Liver (tissue), 9 donors: ENCODE data around the gene UBE3D. TPM values are rescaled to one million over a fixed set of nuclear protein-coding genes. Genes with fewer than 3 reads are reported as not detected.

Source experiments
- DNase-seq: peaks from one replicate; pipeline ENCODE4 v3.0.0-alpha.2; 2017; ENCODE audit warnings: low spot score
- H3K27ac ChIP-seq, 2 donors: one replicate each; pipeline ENCODE4 v1.7.0; 2013; ENCODE audit warnings: inconsistent platforms in 2 of 2, low read length in 2 of 2, control low read depth in 1 of 2, low read depth in 1 of 2, mild to moderate bottlenecking in 1 of 2
- H3K27me3 ChIP-seq, 4 donors: one replicate each; pipeline versions ENCODE4 v1.6.1 to v1.7.0; 2013; ENCODE audit warnings: low read length in 3 of 4, inconsistent platforms in 1 of 4, mild to moderate bottlenecking in 1 of 4, moderate library complexity in 1 of 4; ENCODE audit not compliant: control insufficient read depth in 4 of 4, insufficient read depth in 4 of 4
- H3K36me3 ChIP-seq, 4 donors: one replicate each; pipeline versions ENCODE4 v1.6.1 to v1.7.0; 2013; ENCODE audit warnings: low read length in 3 of 4, mild to moderate bottlenecking in 3 of 4, low read depth in 1 of 4, moderate library complexity in 1 of 4; ENCODE audit not compliant: control insufficient read depth in 4 of 4, insufficient read depth in 3 of 4
- H3K4me1 ChIP-seq, 4 donors: one replicate each; pipeline versions ENCODE4 v1.6.1 to v1.7.0; 2013; ENCODE audit warnings: low read length in 3 of 4, mild to moderate bottlenecking in 3 of 4, moderate library complexity in 1 of 4; ENCODE audit not compliant: control insufficient read depth in 4 of 4, insufficient read depth in 4 of 4
- H3K4me3 ChIP-seq, 3 donors: one replicate each; pipeline versions ENCODE4 v1.6.1 to v1.7.0; 2013; ENCODE audit warnings: low read length in 3 of 3, control low read depth in 1 of 3, low read depth in 1 of 3, mild to moderate bottlenecking in 1 of 3
- H3K9ac ChIP-seq, 2 donors: one replicate each; pipeline ENCODE4 v1.7.0; 2013; ENCODE audit warnings: low read length in 2 of 2, mild to moderate bottlenecking in 2 of 2, moderate library complexity in 2 of 2, control low read depth in 1 of 2, low read depth in 1 of 2
- H3K9me3 ChIP-seq, 4 donors: one replicate each; pipeline versions ENCODE4 v1.6.1 to v1.7.0; 2013; ENCODE audit warnings: low read length in 3 of 4; ENCODE audit not compliant: control insufficient read depth in 4 of 4
- ATF3 ChIP-seq: IDR thresholded peaks from 2 replicates; pipeline ENCODE4 v1.6.1; 2016; ENCODE audit warnings: antibody characterized with exemption
- CTCF ChIP-seq: fragments of 150-350 bp; IDR thresholded peaks from 2 replicates; pipeline ENCODE4 v1.5.1; 2017; ENCODE audit warnings: improper control_type of control experiment, low read depth, low read length; ENCODE audit not compliant: missing input control
- EGR1 ChIP-seq, 2 donors: IDR thresholded peaks; 2 replicates each; pipeline ENCODE4 v1.6.1; 2016 to 2018; ENCODE audit warnings: antibody characterized with exemption in 2 of 2, low read depth in 2 of 2
- FOXA1 ChIP-seq: IDR thresholded peaks from 2 replicates; pipeline ENCODE4 v1.6.1; 2016; ENCODE audit warnings: antibody characterized with exemption
- FOXA2 ChIP-seq: IDR thresholded peaks from 2 replicates; pipeline ENCODE4 v1.6.1; 2016; ENCODE audit warnings: antibody characterized with exemption
- GABPA ChIP-seq, 2 donors: IDR thresholded peaks in 1 of 2; conservative IDR thresholded peaks in 1 of 2; 2 replicates each; pipeline ENCODE4 v1.6.1; 2016; ENCODE audit warnings: antibody characterized with exemption in 2 of 2, mild to moderate bottlenecking in 1 of 2, moderate library complexity in 1 of 2
- HNF4G ChIP-seq: IDR thresholded peaks from 2 replicates; pipeline ENCODE4 v1.6.1; 2016; ENCODE audit warnings: antibody characterized with exemption
- JUND ChIP-seq, 2 donors: IDR thresholded peaks; 2 replicates each; pipeline ENCODE4 v1.6.1; 2016; ENCODE audit warnings: antibody characterized with exemption in 2 of 2
- MAX ChIP-seq: IDR thresholded peaks from 2 replicates; pipeline ENCODE4 v1.6.1; 2016; ENCODE audit warnings: antibody characterized with exemption
- NR2F2 ChIP-seq: IDR thresholded peaks from 2 replicates; pipeline ENCODE4 v1.6.1; 2016; ENCODE audit warnings: antibody characterized with exemption
- RAD21 ChIP-seq, 2 donors: IDR thresholded peaks; 2 replicates each; pipeline ENCODE4 v1.6.1; 2016; ENCODE audit warnings: antibody characterized with exemption in 2 of 2, mild to moderate bottlenecking in 2 of 2
- RXRA ChIP-seq, 2 donors: IDR thresholded peaks; 2 replicates each; pipeline ENCODE4 v1.6.1; 2017 to 2018; ENCODE audit warnings: antibody characterized with exemption in 2 of 2, mild to moderate bottlenecking in 1 of 2
- SP1 ChIP-seq: IDR thresholded peaks from 2 replicates; pipeline ENCODE4 v1.6.1; 2018; ENCODE audit warnings: antibody characterized with exemption, mild to moderate bottlenecking
- TAF1 ChIP-seq: conservative IDR thresholded peaks from 2 replicates; pipeline ENCODE4 v1.6.1; 2016; ENCODE audit warnings: antibody characterized with exemption, mild to moderate bottlenecking
- YY1 ChIP-seq: IDR thresholded peaks from 2 replicates; pipeline ENCODE4 v1.6.1; 2016; ENCODE audit warnings: antibody characterized with exemption, mild to moderate bottlenecking
- ZBTB33 ChIP-seq: IDR thresholded peaks from 2 replicates; pipeline ENCODE4 v1.6.1; 2016; ENCODE audit warnings: antibody characterized with exemption
- WGBS: extraction: QIAGEN DNeasy Blood & Tissue Kit; methylation state at CpG from one replicate; pipeline ENCODE4 v1.1.7; 2013; 5-methylcytosine and 5-hydroxymethylcytosine counted together
- polyA plus RNA-seq, 2 donors: library from polyadenylated mRNA; stranded (reverse) in 1 of 2; unstranded in 1 of 2; fragments of 200-250 nt in 1 of 2; fragments of >200 nt in 1 of 2; fragmentation: Nextera tagmentation in 1 of 2; extraction: Ambion mirVana in 1 of 2; gene quantifications; one replicate each; pipeline versions ENCODE4 v1.2.1 to v1.2.3, GENCODE V29; 2013 to 2015
- total RNA-seq, 2 donors: library from RNA; depleted of rRNA; stranded (reverse); fragments of >200 nt; gene quantifications; one replicate each; pipeline ENCODE4 v1.2.3, GENCODE V29; 2014
- donor health status: healthy.
- donor health status: healthy.
- donor health status: healthy.
- donor health status: healthy.
- donor health status: healthy.

UBE3D gene
- total and polyA plus RNA-seq, 4 donors = 0.78 to 6.4 (median 1.9) TPM

GRCh38 chr6:82984720-82985119 lies 80.9 kb downstream of the UBE3D start:
- Histone ChIP-seq H3K9ac (no peak overlapping the region), H3K4me3 (no peak overlapping the region)

GRCh38 chr6:82980086-82980485 lies 85.6 kb downstream of the UBE3D start:
- H3K36me3 ChIP-seq = no peaks in the 10 kb centered on the region
- WGBS = 78% methylated on average over 1 of the region's 1 CpG
- H3K4me3 ChIP-seq = no peak overlapping the region
- no peaks in the 10 kb centered on the region for H3K27me3 ChIP-seq
- no peaks in the 10 kb centered on the region for H3K9me3 ChIP-seq
- no peaks in the 10 kb centered on the region for H3K4me1 ChIP-seq
- no peak overlapping the region for H3K27ac ChIP-seq
- H3K9ac ChIP-seq = no peak overlapping the region
- DNase-seq = no peak
- TF ChIP-seq YY1 = no peak
- TF ChIP-seq RXRA (IDR thresholded peaks at IDR 0.05) = no peak
- TF ChIP-seq HNF4G = no peak
- TF ChIP-seq NR2F2 = no peak
- no peak for TF ChIP-seq ATF3
- TF ChIP-seq MAX = no peak

More at GRCh38 chr6:82984720-82985119, 80.9 kb downstream of the UBE3D start:
- Histone ChIP-seq H3K9me3 (no peaks in the 10 kb centered on the region), H3K27me3 (no peaks in the 10 kb centered on the region), H3K4me1 (no peaks in the 10 kb centered on the region), H3K36me3 (peaks cover 0 to 1% (median 0%) of the 10 kb centered on the region in 4 donors), H3K27ac (no peak overlapping the region)
- TF ChIP-seq SP1 = no peak
- TF ChIP-seq YY1 = no peak
- no peak for TF ChIP-seq ATF3
- TF ChIP-seq MAX = no peak
- TF ChIP-seq TAF1 = no peak
- TF ChIP-seq ZBTB33 = no peak
- TF ChIP-seq GABPA (IDR thresholded peaks at IDR 0.05 in 1 of 2, conservative IDR thresholded peaks at IDR 0.05 in 1 of 2) = no peak
- no peak for TF ChIP-seq NR2F2
- TF ChIP-seq CTCF = no peak
- TF ChIP-seq FOXA1 = no peak
- TF ChIP-seq RAD21 (IDR thresholded peaks at IDR 0.05) = no peak
- TF ChIP-seq EGR1 (IDR thresholded peaks at IDR 0.05; ENCODE audit: low read depth in 2 of 2) = no peak
- no peak for TF ChIP-seq JUND (IDR thresholded peaks at IDR 0.05)
- TF ChIP-seq FOXA2 = no peak
- DNase-seq = no peak
